ENCODE measurements around the gene CLIC4.
"Not testable (repeated sequence)": the region's sequence is repeated elsewhere in the genome, so short reads cannot be mapped to it uniquely, and the experiment has no call there.

CLIC4 gene

GRCh38 chr1:24744911-24745710 lies at the start of gene CLIC4:
Gene CLIC4 (plus strand): TSS chr1:24745447. CDS start chr1:24745554, 107 bp downstream.
- DNase-seq, result peak; percentile 100

- DNase-seq, result peak; percentile 73
Measured at GRCh38 chr1:24696041-24696755, 49.0 kb upstream of the CLIC4 start.

GRCh38 chr1:24696756-24697330 lies 48.4 kb upstream of the CLIC4 start:
- DNase-seq, result no peak

- DNase-seq, result not testable (repeated sequence)
Measured at GRCh38 chr1:24697453-24698001, 47.7 kb upstream of the CLIC4 start.

GRCh38 chr1:24698326-24698725 lies 46.9 kb upstream of the CLIC4 start:
- not testable (repeated sequence) for DNase-seq

- DNase-seq, result no peak
Measured at GRCh38 chr1:24699628-24700027, 45.6 kb upstream of the CLIC4 start.

GRCh38 chr1:24702511-24703293 lies 42.5 kb upstream of the CLIC4 start:
- DNase-seq, result no peak

- DNase-seq, result peak; percentile 87
Measured at GRCh38 chr1:24704411-24705259, 40.6 kb upstream of the CLIC4 start.

- DNase-seq, result peak; percentile 72
Measured at GRCh38 chr1:24705260-24706073, 39.8 kb upstream of the CLIC4 start.

GRCh38 chr1:24706074-24706389 lies 39.2 kb upstream of the CLIC4 start:
- DNase-seq, result not testable (repeated sequence)

- no peak for DNase-seq
Measured at GRCh38 chr1:24707687-24708086, 37.6 kb upstream of the CLIC4 start.

- DNase-seq, result peak; percentile 98
Measured at GRCh38 chr1:24708938-24709337, 36.3 kb upstream of the CLIC4 start.

- DNase-seq, result peak; percentile 62
Measured at GRCh38 chr1:24709791-24710441, 35.3 kb upstream of the CLIC4 start.

- DNase-seq, result no peak
Measured at GRCh38 chr1:24711329-24711728, 33.9 kb upstream of the CLIC4 start.

- DNase-seq, result no peak
Measured at GRCh38 chr1:24713176-24713575, 32.1 kb upstream of the CLIC4 start.

- no peak for DNase-seq
Measured at GRCh38 chr1:24713736-24714135, 31.5 kb upstream of the CLIC4 start.

GRCh38 chr1:24714859-24715520 lies 30.3 kb upstream of the CLIC4 start:
- no peak for DNase-seq

GRCh38 chr1:24715658-24716057 lies 29.6 kb upstream of the CLIC4 start:
- DNase-seq, result no peak

- no peak for DNase-seq
Measured at GRCh38 chr1:24717887-24718650, 27.2 kb upstream of the CLIC4 start.

All from inflammatory macrophage treated with lipopolysaccharide for 4 hours (primary cell).